Inferior parietal cortex (tissue), 1 donor: Measurements from ENCODE around the gene GALNT9.

ENCODE experiments used
- DNase-seq: peaks from one replicate; pipeline ENCODE4 v3.0.0-alpha.2; 2016; ENCODE audit errors: extremely low spot score

Gene GALNT9

DNA sequence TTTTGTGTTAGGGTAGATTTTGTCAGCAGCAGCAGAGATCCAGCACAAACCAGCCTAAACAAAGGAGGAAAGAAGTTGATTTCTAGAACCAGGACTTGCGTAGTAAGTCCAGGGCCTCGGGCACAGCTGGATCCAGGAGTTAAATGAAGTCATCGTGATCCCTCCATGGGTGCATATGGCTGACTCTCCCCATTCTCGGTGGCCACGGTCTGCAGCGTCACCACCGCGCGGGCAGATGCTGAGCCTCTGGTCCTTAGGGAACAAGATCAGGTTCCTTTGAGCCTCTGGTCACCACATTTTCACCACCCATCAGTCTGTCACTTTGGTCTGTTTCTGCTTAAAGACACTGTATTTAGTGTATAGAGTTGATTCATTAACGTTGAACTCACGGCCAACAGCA, 14.8 kb upstream of the GALNT9 start:
- DNase-seq, result no peak

- DNase-seq, result no peak
These were observed 14.1 kb upstream of the GALNT9 start for GRCh38 chr12:132343294-132344004.

- no peak for DNase-seq
These were observed 13.2 kb upstream of the GALNT9 start for GRCh38 chr12:132342251-132343227.

DNA sequence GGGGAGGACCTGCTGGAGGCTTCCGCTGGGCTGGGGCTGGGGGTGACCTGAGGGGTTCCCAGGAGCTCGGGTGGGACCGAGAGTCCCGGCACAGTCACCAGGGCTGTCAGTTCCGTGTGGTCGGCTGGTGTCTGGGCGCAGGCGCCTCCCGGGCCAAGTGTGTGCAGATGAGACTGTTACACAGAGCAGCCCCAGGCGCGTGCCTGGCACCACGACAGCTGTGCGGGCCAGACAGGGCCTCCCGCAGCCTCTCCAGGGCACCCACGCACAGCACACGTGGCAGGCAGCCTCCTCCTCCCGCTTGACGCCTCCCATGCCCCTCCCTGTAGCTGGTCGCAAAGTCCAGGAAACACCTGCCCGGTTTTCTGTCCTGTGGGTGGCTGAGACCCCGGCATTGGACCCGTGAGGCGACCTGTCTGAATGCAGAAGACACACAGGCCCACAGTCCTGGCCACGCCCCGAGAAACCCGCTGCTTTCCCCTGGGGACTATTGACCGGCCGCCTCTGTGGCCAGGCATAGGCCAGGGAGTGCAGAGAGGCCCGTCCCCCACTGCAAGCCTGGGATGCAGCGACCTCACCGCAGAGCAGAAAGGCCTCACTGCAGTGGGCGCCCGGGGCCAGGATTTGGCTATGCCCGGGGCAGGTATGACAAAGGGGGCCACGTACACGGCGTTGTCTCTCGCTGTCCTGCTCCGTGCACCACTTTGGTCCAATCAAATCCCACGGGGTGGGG, 12.1 kb upstream of the GALNT9 start:
- no peak for DNase-seq

- no peak for DNase-seq
These were observed 11.1 kb upstream of the GALNT9 start for GRCh38 chr12:132340266-132341035.

DNA sequence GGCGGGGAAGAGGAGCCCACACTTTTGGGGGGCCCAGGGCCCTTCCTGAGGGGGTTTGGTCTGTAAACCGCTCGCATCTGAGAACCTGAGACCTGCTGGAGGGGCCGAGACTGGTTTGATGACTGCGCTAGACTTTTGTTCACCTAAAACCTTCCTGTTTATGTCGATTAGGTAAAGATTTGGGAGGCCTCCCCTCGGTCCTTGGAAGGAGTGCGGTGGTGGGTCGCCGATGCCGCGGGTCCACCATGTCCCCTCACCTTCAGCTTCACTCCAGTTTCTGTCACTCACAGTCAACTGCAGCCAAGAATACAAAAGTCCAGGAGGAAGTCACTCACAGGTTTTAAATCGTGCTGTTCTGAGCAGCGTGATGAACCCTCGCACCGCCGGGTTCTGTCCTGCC, 10.5 kb upstream of the GALNT9 start:
- DNase-seq, result no peak

DNA sequence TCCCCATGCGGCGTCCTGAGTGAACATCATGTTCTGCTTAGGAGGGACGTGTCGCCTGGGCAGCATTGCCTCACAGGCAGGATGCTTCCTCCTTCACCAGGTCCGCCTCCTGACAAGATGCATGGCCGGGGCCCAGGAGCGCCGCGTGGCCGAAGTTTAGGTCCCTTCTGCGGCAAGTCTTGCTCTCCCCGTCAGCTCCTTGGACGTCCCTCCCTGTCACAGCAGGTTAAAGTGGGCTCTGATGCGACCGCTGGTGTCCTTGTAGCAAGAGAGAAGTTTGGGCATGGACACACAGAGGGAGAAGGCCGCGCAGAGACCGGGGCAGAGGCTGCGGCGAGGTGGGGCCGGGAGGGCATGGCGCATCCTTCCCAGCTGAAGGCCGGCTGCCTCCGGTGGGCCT, 9.4 kb upstream of the GALNT9 start:
- DNase-seq, result no peak

DNA sequence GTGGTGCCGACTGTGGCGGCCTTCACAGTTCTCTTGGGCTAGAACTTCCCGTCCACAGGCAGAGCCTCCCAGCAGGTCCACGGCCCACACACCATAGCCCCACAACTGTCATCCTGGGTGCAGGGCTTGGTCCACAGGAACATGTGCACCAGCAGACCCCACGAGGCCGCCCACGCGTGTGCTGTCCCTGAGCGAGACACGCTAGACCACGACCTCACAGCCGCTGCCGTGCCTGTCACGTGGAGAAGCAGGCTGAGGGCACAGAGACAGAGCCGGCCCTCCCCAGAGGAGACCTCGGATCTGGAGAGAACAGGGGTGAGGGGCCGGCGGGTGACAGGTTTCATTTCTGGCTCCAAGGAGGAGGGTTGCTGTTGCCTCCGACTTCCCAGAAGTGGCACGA, 8.9 kb upstream of the GALNT9 start:
- no peak for DNase-seq

- DNase-seq, result no peak
These were observed 8.2 kb upstream of the GALNT9 start for GRCh38 chr12:132337557-132337956.

DNA sequence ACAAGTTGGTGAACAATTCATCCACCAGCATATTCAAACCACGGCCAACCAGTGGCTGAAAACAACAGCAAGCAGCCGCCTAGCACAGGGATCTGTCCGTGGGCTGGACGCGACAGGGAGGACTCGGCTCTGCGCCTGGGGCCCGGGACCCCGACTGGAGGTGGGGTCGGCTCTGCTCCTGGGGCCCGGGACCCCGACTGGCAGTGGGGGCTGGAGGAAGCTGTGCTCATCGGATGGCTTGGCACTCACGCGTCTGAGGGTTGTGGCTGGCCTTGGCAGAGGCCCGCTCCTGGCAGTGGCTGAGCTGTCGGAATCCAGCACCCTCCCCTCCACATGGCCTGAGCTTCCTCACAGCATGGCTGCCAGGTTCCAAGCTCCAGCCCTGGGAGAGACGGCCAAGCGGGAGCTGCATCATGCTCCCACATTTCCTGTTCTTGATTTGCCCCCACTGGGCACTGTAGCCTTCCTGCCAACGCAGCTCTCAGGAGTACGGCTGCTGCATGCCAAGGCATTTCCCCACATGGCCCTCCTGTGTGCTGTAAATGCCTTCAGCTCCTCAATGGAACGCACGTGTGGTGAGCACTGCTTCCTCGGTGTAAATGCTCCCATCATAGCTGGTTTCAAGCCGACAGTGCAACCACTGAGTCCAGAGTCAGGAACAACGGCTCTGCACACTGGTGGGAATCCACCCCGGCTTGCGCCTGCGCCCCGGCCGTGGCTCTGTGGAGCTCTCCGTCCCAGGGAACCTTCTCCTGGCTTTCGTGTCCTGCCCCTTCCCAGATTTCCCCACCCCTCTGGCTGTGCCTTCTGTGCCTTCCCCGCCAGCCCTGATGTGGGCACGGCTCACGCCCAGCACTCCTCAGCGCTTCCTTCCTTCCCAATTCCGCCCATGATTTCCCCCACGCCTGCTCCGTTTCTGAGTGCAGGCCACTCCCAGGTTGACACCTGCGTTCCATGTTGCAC, 7.3 kb upstream of the GALNT9 start:
- no peak for DNase-seq

DNA sequence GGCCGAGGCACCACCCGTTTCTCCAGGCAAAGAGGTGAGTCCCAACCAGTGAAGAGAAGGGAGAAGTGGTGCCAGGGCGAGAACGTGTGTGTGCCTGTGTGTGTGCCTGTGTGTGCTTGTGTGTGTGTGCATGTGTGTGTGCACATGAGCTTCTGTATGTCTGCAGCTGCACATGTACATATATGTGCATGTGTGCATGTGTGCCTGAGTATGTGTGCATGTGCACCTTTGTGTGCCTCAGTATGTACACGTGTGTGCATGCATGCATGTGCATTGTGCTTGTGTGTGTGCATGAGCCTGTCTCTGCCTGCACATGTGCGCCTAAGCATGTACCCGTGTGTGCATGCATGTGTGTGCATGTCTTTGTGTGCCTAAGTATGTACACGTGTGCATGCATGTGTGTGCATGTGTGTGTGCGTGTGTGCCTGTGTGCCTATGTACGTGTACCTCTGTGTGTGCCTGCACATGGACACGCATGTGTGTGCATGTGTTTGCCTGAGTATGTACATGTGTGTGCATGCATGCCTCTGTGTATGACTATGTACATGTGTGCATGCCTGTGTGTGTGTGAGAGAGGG, 5.9 kb upstream of the GALNT9 start:
- no peak for DNase-seq

DNA sequence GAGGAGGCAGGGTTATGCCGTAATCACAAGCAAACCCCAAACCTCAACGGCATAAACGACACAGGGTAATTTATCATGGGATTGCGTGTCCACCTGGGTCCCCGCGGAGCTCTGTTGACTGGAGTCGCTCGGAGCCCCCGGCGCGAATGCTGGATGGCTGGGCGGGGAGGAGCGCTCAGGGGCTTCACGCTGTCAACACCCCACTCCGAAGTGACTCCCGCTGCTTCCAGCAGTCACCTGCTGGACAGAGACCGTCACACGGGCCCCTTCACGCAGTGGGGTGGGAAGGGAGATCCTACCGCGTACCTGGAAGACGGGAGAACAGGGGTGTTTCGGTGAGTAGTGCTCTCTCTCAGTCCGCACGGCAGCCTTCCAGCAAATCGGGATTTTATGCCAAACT, 4.4 kb upstream of the GALNT9 start:
- DNase-seq, result no peak

- DNase-seq, result no peak
These were observed 3.9 kb upstream of the GALNT9 start for GRCh38 chr12:132333273-132333672.

- DNase-seq, result no peak
These were observed 1.1 kb upstream of the GALNT9 start for GRCh38 chr12:132330549-132330881.

DNA sequence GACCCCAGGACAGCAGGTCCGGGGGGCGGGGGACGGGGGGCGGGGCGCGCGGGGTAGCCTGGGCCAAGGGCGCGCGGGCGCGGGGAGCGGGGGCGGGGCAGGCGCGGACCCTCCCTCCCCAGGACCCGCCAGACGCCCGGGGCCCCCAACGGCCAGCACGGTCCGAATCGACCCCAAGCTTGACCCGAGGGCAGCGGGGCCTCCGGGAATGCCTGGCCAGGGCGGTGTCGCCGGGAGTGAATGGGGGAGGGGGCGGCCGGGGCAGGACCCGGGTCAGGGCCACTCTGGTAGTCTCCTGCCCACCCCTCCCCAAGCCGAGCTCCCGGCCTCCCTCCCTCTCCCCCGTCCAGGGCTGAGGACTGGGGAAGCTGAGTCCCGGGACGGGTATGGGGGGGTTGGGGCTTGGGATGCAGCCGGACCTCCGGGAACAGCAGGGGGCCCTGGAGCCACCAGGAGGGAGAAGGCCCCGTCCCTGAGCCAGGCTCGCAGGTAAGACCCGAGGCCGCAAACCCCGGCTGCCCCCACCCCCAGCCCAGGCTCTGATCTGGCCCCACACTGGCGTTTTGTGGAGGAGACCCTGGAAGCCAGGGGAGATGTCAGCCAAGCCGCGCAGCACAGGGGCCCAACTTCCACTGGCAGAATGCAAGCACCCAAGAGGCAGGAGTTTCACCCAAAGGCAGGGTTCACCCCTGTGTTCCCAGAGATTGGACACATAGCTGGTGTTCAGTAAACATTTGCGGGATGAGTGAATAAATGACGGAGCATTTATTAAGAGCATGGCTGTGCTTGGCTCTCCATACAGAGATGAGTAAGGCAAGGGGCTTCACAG, 545 bp upstream of the GALNT9 start:
- DNase-seq, result no peak

DNA sequence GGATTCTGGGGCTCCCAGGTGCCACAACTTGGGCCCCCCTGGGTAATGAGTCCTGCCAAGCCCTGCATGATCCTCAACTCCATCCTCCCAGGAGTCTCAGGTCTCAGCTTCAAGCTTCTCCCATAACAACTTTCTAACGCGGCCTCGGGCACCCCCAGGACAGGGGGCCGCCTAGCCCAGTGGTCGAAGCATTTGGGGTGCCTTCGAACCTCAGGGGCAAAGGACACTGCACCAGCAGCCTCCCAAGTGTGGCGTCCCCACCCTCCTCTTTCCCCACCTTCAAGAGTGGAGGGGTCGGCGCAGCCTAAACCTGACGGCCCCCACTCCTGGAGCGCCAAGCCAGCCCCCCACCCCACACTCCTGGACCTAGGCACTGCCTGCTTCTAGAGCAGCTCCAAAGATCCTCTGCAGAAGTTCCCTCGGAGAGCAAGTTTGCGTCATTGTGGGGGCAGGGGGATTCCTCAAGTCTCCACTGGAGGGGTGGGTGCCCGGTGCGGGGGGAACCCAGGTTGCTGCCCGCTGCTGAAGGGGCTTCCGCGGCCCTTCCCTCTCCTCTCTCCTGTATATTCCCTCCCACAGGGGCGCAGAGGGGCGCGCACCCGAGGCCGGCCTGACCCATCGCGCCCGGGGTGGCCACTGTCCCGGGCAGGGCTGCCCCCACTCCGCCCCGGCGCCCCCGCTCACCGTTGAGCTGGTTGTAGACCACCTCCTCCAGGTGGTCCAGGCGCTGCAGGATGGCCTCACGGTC, 933 bp downstream of the GALNT9 start:
- DNase-seq, result no peak

DNA sequence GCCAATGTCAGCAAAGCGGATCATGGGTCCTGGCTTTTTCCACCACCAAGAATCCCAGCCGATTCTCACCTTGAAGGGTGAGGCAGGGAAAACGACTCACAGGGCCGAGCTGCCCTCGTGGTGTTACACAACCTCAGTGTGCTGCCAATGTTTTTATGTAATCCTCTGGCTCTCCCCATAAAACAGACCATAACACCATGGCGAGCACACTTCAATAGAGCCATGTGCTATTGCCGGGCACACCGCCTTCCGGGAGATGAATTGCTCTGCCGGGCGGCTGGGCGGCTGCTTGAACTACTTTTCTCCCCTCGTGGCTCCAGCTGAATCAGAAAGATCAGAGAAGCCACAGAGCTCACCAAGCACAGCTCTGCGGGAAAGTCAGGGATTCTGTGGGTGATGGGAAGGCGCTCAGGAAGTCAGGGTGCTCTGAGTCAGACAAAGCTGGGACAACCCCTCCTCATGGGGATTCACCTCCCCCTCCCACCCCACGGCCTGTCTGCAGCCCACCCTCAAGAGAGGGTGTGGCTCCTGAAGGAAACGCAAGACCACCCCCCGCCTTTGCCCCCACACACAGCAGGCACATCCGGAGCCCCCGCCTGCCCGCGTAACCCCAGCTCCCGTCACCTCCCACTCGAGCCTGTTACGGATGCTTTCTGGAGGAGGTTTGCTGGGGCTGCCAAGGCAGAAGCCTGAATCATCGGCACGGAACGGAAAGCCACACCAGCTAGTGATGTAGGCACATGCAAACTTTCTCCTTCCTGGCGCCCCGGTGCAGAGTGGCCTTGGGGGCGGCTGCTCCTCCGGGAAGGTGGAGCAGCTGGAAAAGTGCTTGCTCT, 1.8 kb downstream of the GALNT9 start:
- DNase-seq, result peak; percentile 69

- DNase-seq, result no peak
These were observed 2.7 kb downstream of the GALNT9 start for GRCh38 chr12:132326646-132327045.
